HG03558 (cell line): ENCODE measurements around the gene CECR2.
"Not testable (repeated sequence)": the region's sequence is repeated elsewhere in the genome, so short reads cannot be mapped to it uniquely, and the experiment has no call there.

Source experiments
- ATAC-seq: cut with Tn5 transposase; IDR thresholded peaks from one replicate; pipeline ENCODE4 v1.9.1; 2021; ENCODE audit warnings: moderate number of reproducible peaks; ENCODE audit not compliant: unreplicated experiment; ENCODE audit errors: extremely low read depth

Gene CECR2

DNA sequence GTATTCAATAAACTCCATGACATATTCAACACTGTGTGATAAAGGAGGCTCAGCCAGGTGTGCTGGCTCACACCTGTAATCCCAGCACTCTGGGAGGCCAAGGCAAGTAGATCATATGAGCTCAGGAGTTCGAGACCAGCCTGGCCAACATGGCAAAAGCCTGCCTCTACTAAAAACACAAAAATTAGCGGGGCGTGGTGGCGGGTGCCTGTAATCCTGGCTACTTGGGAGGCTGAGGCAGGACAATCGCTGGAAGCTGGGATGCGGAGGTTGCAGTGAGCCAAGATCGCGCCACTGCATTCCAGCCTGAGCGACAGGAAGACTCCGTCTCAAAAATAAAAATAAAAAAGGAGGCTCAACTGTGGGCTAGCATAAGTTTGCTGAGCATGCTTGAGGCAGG, 189.9 kb downstream of the CECR2 start:
- no peak for ATAC-seq

DNA sequence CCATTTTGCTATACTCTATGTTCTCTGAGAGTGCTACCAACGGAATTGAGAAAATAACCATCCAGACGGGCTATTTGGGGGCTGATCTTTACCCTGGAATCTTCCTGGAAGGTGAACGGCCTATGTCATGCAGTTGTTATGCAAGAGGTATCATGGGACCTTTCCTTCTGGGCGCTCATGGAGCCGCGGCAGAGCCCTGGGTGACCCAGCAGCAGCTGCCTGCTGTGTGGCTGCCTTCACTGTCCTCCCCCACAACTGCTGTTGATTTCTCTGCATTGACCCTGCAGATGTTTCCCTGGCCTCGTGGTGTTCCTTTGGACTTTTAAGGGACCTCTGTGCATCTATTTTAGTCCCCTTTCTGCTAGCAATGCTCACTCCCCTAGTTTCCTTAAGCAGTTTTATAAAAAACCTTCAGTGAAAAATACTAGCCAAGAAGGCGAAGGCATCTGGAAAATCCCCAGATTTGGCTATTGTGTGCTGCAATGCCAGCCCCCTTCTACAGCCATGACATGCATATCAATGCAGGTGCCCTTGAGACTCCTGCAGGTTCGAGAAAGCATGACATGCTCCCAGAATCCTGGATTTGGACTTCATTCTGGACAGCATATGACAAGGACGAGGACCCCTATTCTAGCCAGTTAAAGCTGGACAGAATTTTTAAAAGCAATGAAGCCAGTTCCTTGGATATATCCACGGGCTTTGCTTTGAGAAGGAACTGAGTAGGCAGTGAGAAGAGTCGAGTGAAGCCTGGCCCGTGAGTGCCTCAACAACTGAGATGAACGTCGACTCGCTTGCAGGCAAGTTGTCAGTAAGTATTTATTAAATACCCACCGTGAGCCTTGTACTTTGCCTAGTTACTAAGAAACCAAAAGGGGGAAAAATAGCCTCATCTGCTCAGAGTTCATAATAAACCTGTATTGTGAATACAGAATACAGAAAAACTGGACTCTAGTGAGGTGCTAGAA, 193.9 kb downstream of the CECR2 start, which contains the start of gene SLC25A18:
TSS of gene SLC25A18 (plus strand) at position 593 of the 965 bp plus-strand sequence. CDS start 16,447 bp downstream, outside the sequence.
- no peak for ATAC-seq

DNA sequence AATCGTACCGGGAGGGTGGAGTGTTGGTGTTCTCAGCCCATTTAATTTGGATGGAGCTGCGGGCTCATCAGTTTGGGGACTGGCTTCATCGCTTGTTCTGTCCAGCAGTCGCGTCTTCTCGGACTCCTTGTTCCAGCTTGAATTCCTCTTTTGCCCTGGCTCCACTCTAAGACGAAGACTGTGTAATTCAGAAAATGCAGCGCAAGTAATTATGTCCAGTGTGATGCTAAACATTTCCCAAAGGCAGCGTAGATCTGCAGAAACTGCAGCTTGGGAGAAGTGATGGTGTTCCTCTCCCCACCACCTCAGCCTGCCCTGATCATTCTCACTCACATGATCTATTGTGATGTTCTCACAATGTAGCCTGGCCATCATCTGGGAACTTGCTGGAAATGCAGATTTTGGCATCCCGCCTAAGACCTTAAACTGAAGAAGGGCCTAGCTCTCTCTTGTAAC, 194.7 kb downstream of the CECR2 start:
- ATAC-seq = no peak

GRCh38 chr22:17566016-17566687, 196.9 kb downstream of the CECR2 start:
- not testable (repeated sequence) for ATAC-seq

- no peak for ATAC-seq
Observed at GRCh38 chr22:17566776-17567175, 197.5 kb downstream of the CECR2 start.

GRCh38 chr22:17569971-17570511, 200.8 kb downstream of the CECR2 start:
- ATAC-seq = no peak

DNA sequence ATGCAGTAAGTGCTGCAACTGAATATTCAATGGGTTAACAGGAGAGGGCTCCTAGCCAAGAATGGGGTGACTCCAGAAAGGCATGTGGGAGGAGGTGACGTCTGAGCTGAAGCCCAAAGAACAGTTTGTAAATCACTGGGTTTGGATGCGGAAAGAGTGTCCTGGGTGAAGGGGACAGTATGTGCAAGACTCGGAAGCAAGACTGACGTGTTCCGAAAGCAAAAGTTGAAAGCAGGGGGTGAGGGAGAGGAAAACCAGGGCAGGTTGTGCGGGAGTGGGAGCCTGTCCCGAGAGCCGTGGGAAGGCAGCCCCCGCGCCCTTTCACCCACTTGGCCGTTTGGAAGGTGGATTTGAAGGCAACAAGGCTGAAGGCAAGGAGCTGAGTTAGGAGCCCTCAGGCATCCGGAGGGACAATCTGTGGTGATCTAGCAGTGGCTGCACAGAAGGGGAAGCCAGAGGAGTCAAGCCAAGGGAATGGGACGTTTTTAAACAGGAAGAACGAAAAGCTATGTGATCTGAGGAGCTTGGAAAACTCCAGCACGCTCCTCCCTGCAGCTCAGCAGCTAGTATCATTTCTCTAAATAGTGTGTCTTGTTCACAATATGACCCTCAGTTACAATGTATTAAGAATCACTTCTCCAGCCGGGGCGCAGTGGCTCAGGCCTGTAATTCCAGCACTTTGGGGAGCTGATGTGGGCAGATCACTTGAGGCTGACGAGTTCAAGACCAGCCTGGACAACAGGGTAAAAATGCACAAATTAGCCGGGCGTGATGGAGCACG, 201.8 kb downstream of the CECR2 start:
- no peak for ATAC-seq

- ATAC-seq = no peak
Observed at GRCh38 chr22:17575151-17575550, 205.9 kb downstream of the CECR2 start.

GRCh38 chr22:17575681-17576080, 206.4 kb downstream of the CECR2 start:
- ATAC-seq = no peak

- no peak for ATAC-seq
Observed at GRCh38 chr22:17576470-17576869, 207.2 kb downstream of the CECR2 start.

- no peak for ATAC-seq
Observed at GRCh38 chr22:17578136-17578754, 209.0 kb downstream of the CECR2 start.

DNA sequence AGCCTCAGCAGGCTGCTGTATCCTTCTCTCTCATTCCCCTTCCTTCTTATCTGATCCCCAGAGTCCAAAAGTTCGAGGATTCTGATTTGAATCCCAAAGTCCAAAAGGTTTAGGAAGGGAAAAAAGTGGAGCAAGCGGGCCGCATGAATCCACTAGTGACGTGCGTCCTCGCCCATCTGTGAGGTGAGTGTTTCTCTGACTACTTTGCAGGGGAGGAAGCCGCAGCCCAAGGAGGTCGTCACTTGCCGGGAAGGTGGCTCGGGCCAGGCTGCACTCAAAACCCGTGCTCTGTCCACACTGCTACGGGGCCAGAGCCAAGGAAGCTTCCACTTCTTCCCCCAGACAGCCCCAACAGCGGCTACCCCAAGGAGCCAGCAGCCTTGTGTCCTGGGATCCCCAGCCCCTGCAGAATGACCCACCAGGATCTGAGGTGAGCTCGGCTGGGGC, 210.3 kb downstream of the CECR2 start:
- ATAC-seq = no peak

- ATAC-seq = no peak
Observed at GRCh38 chr22:17580441-17581031, 211.3 kb downstream of the CECR2 start.

DNA sequence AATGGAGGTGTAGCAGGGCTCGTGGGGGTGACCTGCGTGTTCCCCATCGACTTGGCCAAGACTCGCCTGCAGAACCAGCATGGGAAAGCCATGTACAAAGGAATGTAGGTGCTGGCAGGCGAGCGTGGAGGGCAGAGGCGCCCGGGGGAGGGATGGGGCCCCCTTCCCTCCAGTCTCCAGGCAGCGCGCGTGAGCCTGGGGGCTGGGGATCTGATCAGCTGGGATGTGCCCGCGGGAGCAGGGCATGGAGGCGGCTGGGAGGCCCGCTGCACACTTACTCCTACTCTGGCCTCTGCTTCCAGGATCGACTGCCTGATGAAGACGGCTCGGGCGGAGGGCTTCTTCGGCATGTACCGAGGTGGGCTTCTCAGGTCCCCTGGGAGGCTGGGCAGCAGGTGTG, 211.8 kb downstream of the CECR2 start:
- no peak for ATAC-seq

- ATAC-seq = no peak
Observed at GRCh38 chr22:17581631-17582030, 212.4 kb downstream of the CECR2 start.

GRCh38 chr22:17583151-17583550, 213.9 kb downstream of the CECR2 start:
- ATAC-seq = no peak

GRCh38 chr22:17586831-17587440, 217.7 kb downstream of the CECR2 start:
- no peak for ATAC-seq

DNA sequence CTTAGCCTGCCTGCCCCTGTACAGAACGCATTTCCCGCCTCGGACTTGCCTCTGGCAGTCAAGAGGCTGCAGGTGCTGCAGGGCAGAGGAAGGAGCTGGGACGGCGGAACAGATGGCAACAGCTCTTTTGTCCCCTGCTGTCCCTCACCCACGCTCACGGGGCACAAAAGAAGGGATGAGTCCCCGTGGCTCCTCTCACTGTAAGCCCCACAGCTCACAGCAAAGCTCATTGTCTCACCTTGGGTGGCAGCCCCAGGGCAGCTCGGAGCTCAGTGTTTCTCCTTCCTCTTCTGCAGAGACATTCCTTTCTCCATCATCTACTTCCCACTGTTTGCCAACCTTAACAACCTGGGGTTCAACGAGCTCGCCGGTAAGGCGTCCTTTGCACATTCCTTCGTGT, 218.4 kb downstream of the CECR2 start:
- ATAC-seq = no peak

DNA sequence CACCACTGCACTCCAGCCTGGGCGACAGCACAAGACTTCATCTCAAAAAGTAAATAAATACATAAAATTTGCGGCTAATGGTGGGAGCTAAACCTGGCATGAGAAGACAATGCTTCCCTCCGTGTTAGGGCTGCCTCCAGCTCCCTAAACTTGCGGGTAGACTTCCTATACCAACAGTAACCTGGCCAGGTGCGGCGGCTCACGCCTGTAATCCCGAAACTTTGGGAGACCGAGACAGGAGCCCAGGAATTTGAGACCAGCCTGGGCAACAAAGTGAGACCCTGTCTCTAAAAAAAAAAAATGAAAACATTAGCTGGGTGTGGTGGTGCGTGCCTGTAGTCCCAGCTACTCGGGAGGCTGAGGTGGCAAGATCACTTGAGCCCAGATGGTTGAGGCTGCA, 219.3 kb downstream of the CECR2 start:
- no peak for ATAC-seq
